K562 (cell line): ENCODE results near the gene ADGRD1.

Source experiments
- CTCF ChIP-seq, 3 experiments: IDR thresholded peaks in 2 of 3; conservative IDR thresholded peaks in 1 of 3; 2 replicates each; pipeline ENCODE4 v1.5.1; 2011 to 2012; ENCODE audit warnings: low read length in 3 of 3, mild to moderate bottlenecking in 3 of 3, control low read depth in 2 of 3, improper control_type of control experiment in 1 of 3, inconsistent platforms in 1 of 3, low read depth in 1 of 3, mixed read lengths in 1 of 3, moderate library complexity in 1 of 3; ENCODE audit not compliant: insufficient read depth in 2 of 3
- KAT8 ChIP-seq: fragments of 450-650 bp; IDR thresholded peaks from 2 replicates; pipeline ENCODE4 v1.6.1; 2016; ENCODE audit warnings: low read depth, mild to moderate bottlenecking
- KDM5B ChIP-seq: fragments of 200-600 bp; sonication (generic); IDR thresholded peaks from 2 replicates; pipeline ENCODE4 v1.6.1; 2012; ENCODE audit warnings: low read depth, mild to moderate bottlenecking, moderate library complexity, low read length, control low read depth, inconsistent platforms; ENCODE audit not compliant: insufficient replicate concordance
- NFIC ChIP-seq: fragments of 450-650 bp; IDR thresholded peaks from 2 replicates; pipeline ENCODE4 v1.6.1; 2017; ENCODE audit warnings: mild to moderate bottlenecking, inconsistent platforms
- POLR2A ChIP-seq: fragments of 450-650 bp; conservative IDR thresholded peaks from 2 replicates; pipeline ENCODE4 v1.6.1; 2016
- ZNF384 ChIP-seq: IDR thresholded peaks from 2 replicates; pipeline ENCODE4 v1.6.1; 2012; ENCODE audit warnings: low read depth, low read length, improper control_type of control experiment

GRCh38 chr12:130961921-130962451 is 8.3 kb downstream of the ADGRD1 start:
- TF ChIP-seq NFIC (no peak), KDM5B (no peak), ZNF384 (no peak), KAT8 (no peak), POLR2A (no peak), CTCF (IDR thresholded peaks at IDR 0.05 in 2 of 3, conservative IDR thresholded peaks at IDR 0.05 in 1 of 3; ENCODE audit: insufficient read depth in 2 of 3, low read depth in 1 of 3, low read length in 3 of 3) (no peak)
